GM23338 (cell line): ENCODE data around the gene VEGFB. TPM values are rescaled to one million over a fixed set of nuclear protein-coding genes. Genes with fewer than 3 reads are reported as not detected.

ENCODE experiments used
- ATAC-seq: fragments of 200-7000 bp; cut with Tn5 transposase; 3 replicates; pipeline ENCODE4 v1.9.1; 2020
- DNase-seq: peaks from one replicate; pipeline ENCODE4 v3.0.0-alpha.2; 2015; ENCODE audit warnings: low spot score
- H2AFZ ChIP-seq: fragments of 200-600 bp; sonication (generic); 2 replicates; pipeline ENCODE4 v1.8.0; 2016; ENCODE audit warnings: antibody characterized with exemption, mild to moderate bottlenecking, moderate library complexity
- H3F3A ChIP-seq: fragments of 200-600 bp; sonication (generic); replicated peaks from 2 replicates; pipeline ENCODE4 v1.8.0; 2017; ENCODE audit warnings: antibody characterized with exemption, mixed run types, low read depth
- H3K27ac ChIP-seq: fragments of 200-600 bp; sonication (generic); 2 replicates; pipeline ENCODE4 v1.6.1; 2016; ENCODE audit warnings: low read depth
- H3K27me3 ChIP-seq: fragments of 200-600 bp; sonication (generic); 2 replicates; pipeline ENCODE4 v1.8.0; 2016; ENCODE audit warnings: mild to moderate bottlenecking, mixed run types, moderate library complexity; ENCODE audit not compliant: insufficient read depth
- H3K36me3 ChIP-seq: fragments of 200-600 bp; sonication (generic); 2 replicates; pipeline ENCODE4 v1.8.0; 2016; ENCODE audit warnings: mild to moderate bottlenecking; ENCODE audit not compliant: insufficient read depth
- H3K4me1 ChIP-seq: fragments of 200-600 bp; sonication (generic); 2 replicates; pipeline ENCODE4 v1.8.0; 2016; ENCODE audit warnings: mild to moderate bottlenecking, moderate library complexity; ENCODE audit not compliant: insufficient read depth
- H3K4me2 ChIP-seq: fragments of 200-600 bp; sonication (generic); 2 replicates; pipeline ENCODE4 v1.7.1; 2017; ENCODE audit warnings: mixed run types
- H3K4me3 ChIP-seq: fragments of 200-600 bp; sonication (generic); 2 replicates; pipeline ENCODE4 v1.6.1; 2016; ENCODE audit warnings: mixed run types
- H3K79me2 ChIP-seq: fragments of 200-600 bp; sonication (generic); replicated peaks from 2 replicates; pipeline ENCODE4 v1.8.0; 2017; ENCODE audit warnings: mild to moderate bottlenecking; ENCODE audit not compliant: insufficient read depth
- H3K9me2 ChIP-seq: fragments of 200-600 bp; sonication (generic); 2 replicates; pipeline ENCODE4 v1.8.0; 2017; ENCODE audit not compliant: insufficient read depth
- H4K20me1 ChIP-seq: fragments of 200-600 bp; sonication (generic); replicated peaks from 2 replicates; pipeline ENCODE4 v1.8.0; 2017; ENCODE audit warnings: mild to moderate bottlenecking; ENCODE audit not compliant: insufficient read depth
- H3K27ac Mint-ChIP-seq: 2 replicates; pipeline ENCODE4 v1.8.0; 2020; ENCODE audit warnings: inconsistent platforms, mild to moderate bottlenecking, moderate library complexity, mixed read lengths
- H3K27me3 Mint-ChIP-seq: 3 replicates; pipeline ENCODE4 v1.8.0; 2022; ENCODE audit warnings: low read depth, mild to moderate bottlenecking, moderate library complexity, mixed read lengths, inconsistent platforms; ENCODE audit not compliant: insufficient read depth, poor library complexity
- H3K36me3 Mint-ChIP-seq: 3 replicates; pipeline ENCODE4 v1.8.0; 2021; ENCODE audit warnings: low read depth, mild to moderate bottlenecking, inconsistent platforms, moderate library complexity, mixed read lengths
- H3K4me1 Mint-ChIP-seq: 3 replicates; pipeline ENCODE4 v1.8.0; 2020; ENCODE audit warnings: mild to moderate bottlenecking, inconsistent platforms, mixed read lengths
- H3K4me3 Mint-ChIP-seq: 3 replicates; pipeline ENCODE4 v1.8.0; 2021; ENCODE audit warnings: moderate library complexity, mild to moderate bottlenecking, inconsistent platforms, mixed read lengths
- H3K9me3 Mint-ChIP-seq: 3 replicates; pipeline ENCODE4 v1.8.0; 2020; ENCODE audit warnings: moderate library complexity, mild to moderate bottlenecking, inconsistent platforms, mixed read lengths
- CREB1 ChIP-seq: fragments of 250-450 bp; sonication (Bioruptor Pico); IDR thresholded peaks from 2 replicates; pipeline ENCODE4 v1.5.0; 2020; ENCODE audit warnings: low read depth, mild to moderate bottlenecking, moderate library complexity
- EZH2phosphoT487 ChIP-seq: fragments of 200-600 bp; sonication (generic); IDR thresholded peaks from one replicate; pipeline ENCODE4 v1.8.1; 2018; ENCODE audit warnings: antibody characterized with exemption; ENCODE audit not compliant: unreplicated experiment
- JUNB ChIP-seq: IDR thresholded peaks from one replicate; pipeline ENCODE4 v1.6.1; 2016; ENCODE audit warnings: antibody characterized with exemption; ENCODE audit not compliant: unreplicated experiment
- NANOG ChIP-seq: IDR thresholded peaks from 2 replicates; pipeline ENCODE4 v1.6.1; 2016; ENCODE audit warnings: antibody characterized with exemption, borderline replicate concordance
- POLR2AphosphoS5 ChIP-seq: IDR thresholded peaks from 2 replicates; pipeline ENCODE4 v1.6.1; 2016; ENCODE audit warnings: antibody characterized with exemption, low read depth
- STAT1 ChIP-seq: IDR thresholded peaks from one replicate; pipeline ENCODE4 v1.6.1; 2016; ENCODE audit warnings: antibody characterized with exemption; ENCODE audit not compliant: unreplicated experiment
- ZNF114 ChIP-seq: fragments of 250-450 bp; sonication (Bioruptor Pico); IDR thresholded peaks from 2 replicates; pipeline ENCODE4 v1.5.0; 2020; ENCODE audit warnings: mild to moderate bottlenecking, moderate library complexity
- ZNF331 ChIP-seq: fragments of 250-450 bp; sonication (Bioruptor Pico); IDR thresholded peaks from 2 replicates; pipeline ENCODE4 v1.5.0; 2020; ENCODE audit warnings: low read depth, mild to moderate bottlenecking, moderate library complexity
- polyA plus RNA-seq: library from polyadenylated mRNA; unstranded; fragments of >200 nt; fragmentation: Nextera tagmentation; extraction: Ambion mirVana; gene quantifications from 2 replicates; pipeline ENCODE4 v1.2.1, GENCODE V29; 2016
- total RNA-seq: library from RNA; depleted of rRNA; stranded (reverse); fragments of >200 nt; shearing (Covaris generic); gene quantifications from 2 replicates; pipeline ENCODE4 v1.2.3, GENCODE V29; 2014
- TF ChIP-seq, protein P1 (sequence below): IDR thresholded peaks from 2 replicates; pipeline ENCODE4 v1.6.1; 2016; ENCODE audit warnings: antibody characterized with exemption
- TF ChIP-seq, protein P2 (sequence below): fragments of 250-450 bp; sonication (Bioruptor Pico); IDR thresholded peaks from 2 replicates; pipeline ENCODE4 v1.5.0; 2020; ENCODE audit warnings: mild to moderate bottlenecking, moderate library complexity
- TF ChIP-seq, protein P3 (sequence below), 2 experiments: fragments of 200-600 bp in 1 of 2; sonication (generic) in 1 of 2; conservative IDR thresholded peaks; 2 replicates each; pipeline versions ENCODE4 v1.5.1 to v1.6.1; 2016 to 2017; ENCODE audit warnings: antibody characterized with exemption in 2 of 2, low read depth in 2 of 2, mild to moderate bottlenecking in 2 of 2, moderate library complexity in 1 of 2
- TF ChIP-seq, protein P4 (sequence below): IDR thresholded peaks from one replicate; pipeline ENCODE4 v1.6.1; 2018; ENCODE audit warnings: antibody characterized with exemption; ENCODE audit not compliant: unreplicated experiment

Gene VEGFB
- total and polyA plus RNA-seq, 2 experiments from 2014 or later: 20.8 to 25.8 TPM

DNA sequence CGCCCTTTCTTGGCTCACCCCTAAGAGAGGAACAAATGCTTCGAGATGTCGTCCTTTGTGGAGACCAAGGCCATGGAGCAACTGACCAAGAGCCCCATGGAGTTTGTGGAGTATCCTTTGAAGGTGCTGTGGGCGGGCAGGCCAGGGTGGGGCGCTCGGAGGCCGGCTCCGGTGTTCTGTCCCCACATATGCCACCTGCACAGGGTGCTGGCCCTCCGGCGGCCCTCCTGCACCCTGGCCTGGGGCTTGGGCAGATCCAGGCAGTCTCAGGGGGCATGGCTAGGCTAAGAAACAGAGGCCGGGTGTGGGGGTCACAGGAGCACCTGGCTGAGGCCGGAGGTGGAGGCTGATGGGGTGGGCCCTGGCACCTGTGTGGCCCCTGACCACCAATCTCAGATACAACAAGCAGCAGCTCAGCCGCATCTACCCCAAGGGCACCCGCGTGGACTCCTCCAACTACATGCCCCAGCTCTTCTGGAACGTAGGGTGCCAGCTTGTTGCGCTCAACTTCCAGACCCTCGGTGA lies 27.2 kb downstream of the VEGFB start:
- no peaks in the 10 kb centered on the region for H3K4me1 ChIP-seq
- peaks cover 74% of the 10 kb centered on the region for H3K36me3 Mint-ChIP-seq
- no peak overlapping the region for H3K4me3 ChIP-seq
- no peak overlapping the region for H3K4me2 ChIP-seq
- H3K36me3 ChIP-seq: peaks cover 8% of the 10 kb centered on the region
- H3K27me3 ChIP-seq: no peaks in the 10 kb centered on the region
- H3K27ac Mint-ChIP-seq: no peak overlapping the region
- ATAC-seq (no peak), DNase-seq (no peak)
- no peaks in the 10 kb centered on the region for H3K9me3 Mint-ChIP-seq
- no peak overlapping the region for H2AFZ ChIP-seq
- H4K20me1 ChIP-seq: 0 out of 2 replicates have a peak, but pooled peaks cover 4% of the 10 kb centered on the region
- 0 out of 2 replicates have a peak, but pooled peaks cover 4% of the 10 kb centered on the region for H3F3A ChIP-seq
- H3K4me1 Mint-ChIP-seq: peaks cover 7% of the 10 kb centered on the region; the same call in 2 of the 3 replicates
- H3K27ac ChIP-seq: no peak overlapping the region
- no peak for TF ChIP-seq JUNB
- TF ChIP-seq, protein P1, sequence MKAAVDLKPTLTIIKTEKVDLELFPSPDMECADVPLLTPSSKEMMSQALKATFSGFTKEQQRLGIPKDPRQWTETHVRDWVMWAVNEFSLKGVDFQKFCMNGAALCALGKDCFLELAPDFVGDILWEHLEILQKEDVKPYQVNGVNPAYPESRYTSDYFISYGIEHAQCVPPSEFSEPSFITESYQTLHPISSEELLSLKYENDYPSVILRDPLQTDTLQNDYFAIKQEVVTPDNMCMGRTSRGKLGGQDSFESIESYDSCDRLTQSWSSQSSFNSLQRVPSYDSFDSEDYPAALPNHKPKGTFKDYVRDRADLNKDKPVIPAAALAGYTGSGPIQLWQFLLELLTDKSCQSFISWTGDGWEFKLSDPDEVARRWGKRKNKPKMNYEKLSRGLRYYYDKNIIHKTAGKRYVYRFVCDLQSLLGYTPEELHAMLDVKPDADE: no peak
- no peak for TF ChIP-seq EZH2phosphoT487
- TF ChIP-seq, protein P2, sequence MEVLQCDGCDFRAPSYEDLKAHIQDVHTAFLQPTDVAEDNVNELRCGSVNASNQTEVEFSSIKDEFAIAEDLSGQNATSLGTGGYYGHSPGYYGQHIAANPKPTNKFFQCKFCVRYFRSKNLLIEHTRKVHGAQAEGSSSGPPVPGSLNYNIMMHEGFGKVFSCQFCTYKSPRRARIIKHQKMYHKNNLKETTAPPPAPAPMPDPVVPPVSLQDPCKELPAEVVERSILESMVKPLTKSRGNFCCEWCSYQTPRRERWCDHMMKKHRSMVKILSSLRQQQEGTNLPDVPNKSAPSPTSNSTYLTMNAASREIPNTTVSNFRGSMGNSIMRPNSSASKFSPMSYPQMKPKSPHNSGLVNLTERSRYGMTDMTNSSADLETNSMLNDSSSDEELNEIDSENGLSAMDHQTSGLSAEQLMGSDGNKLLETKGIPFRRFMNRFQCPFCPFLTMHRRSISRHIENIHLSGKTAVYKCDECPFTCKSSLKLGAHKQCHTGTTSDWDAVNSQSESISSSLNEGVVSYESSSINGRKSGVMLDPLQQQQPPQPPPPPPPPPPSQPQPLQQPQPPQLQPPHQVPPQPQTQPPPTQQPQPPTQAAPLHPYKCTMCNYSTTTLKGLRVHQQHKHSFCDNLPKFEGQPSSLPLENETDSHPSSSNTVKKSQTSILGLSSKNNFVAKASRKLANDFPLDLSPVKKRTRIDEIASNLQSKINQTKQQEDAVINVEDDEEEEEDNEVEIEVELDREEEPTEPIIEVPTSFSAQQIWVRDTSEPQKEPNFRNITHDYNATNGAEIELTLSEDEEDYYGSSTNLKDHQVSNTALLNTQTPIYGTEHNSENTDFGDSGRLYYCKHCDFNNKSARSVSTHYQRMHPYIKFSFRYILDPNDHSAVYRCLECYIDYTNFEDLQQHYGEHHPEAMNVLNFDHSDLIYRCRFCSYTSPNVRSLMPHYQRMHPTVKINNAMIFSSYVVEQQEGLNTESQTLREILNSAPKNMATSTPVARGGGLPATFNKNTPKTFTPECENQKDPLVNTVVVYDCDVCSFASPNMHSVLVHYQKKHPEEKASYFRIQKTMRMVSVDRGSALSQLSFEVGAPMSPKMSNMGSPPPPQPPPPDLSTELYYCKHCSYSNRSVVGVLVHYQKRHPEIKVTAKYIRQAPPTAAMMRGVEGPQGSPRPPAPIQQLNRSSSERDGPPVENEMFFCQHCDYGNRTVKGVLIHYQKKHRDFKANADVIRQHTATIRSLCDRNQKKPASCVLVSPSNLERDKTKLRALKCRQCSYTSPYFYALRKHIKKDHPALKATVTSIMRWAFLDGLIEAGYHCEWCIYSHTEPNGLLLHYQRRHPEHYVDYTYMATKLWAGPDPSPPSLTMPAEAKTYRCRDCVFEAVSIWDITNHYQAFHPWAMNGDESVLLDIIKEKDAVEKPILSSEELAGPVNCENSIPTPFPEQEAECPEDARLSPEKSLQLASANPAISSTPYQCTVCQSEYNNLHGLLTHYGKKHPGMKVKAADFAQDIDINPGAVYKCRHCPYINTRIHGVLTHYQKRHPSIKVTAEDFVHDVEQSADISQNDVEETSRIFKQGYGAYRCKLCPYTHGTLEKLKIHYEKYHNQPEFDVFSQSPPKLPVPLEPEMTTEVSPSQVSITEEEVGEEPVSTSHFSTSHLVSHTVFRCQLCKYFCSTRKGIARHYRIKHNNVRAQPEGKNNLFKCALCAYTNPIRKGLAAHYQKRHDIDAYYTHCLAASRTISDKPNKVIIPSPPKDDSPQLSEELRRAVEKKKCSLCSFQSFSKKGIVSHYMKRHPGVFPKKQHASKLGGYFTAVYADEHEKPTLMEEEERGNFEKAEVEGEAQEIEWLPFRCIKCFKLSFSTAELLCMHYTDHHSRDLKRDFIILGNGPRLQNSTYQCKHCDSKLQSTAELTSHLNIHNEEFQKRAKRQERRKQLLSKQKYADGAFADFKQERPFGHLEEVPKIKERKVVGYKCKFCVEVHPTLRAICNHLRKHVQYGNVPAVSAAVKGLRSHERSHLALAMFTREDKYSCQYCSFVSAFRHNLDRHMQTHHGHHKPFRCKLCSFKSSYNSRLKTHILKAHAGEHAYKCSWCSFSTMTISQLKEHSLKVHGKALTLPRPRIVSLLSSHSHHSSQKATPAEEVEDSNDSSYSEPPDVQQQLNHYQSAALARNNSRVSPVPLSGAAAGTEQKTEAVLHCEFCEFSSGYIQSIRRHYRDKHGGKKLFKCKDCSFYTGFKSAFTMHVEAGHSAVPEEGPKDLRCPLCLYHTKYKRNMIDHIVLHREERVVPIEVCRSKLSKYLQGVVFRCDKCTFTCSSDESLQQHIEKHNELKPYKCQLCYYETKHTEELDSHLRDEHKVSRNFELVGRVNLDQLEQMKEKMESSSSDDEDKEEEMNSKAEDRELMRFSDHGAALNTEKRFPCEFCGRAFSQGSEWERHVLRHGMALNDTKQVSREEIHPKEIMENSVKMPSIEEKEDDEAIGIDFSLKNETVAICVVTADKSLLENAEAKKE (CRISPR knock-in tag): no peak
- no peak for TF ChIP-seq POLR2AphosphoS5
- TF ChIP-seq, protein P3, sequence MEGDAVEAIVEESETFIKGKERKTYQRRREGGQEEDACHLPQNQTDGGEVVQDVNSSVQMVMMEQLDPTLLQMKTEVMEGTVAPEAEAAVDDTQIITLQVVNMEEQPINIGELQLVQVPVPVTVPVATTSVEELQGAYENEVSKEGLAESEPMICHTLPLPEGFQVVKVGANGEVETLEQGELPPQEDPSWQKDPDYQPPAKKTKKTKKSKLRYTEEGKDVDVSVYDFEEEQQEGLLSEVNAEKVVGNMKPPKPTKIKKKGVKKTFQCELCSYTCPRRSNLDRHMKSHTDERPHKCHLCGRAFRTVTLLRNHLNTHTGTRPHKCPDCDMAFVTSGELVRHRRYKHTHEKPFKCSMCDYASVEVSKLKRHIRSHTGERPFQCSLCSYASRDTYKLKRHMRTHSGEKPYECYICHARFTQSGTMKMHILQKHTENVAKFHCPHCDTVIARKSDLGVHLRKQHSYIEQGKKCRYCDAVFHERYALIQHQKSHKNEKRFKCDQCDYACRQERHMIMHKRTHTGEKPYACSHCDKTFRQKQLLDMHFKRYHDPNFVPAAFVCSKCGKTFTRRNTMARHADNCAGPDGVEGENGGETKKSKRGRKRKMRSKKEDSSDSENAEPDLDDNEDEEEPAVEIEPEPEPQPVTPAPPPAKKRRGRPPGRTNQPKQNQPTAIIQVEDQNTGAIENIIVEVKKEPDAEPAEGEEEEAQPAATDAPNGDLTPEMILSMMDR (conservative IDR thresholded peaks at IDR 0.05; ENCODE audit: low read depth in 2 of 2): no peak
- TF ChIP-seq NANOG: no peak
- no peak for TF ChIP-seq STAT1
- TF ChIP-seq, protein P4, sequence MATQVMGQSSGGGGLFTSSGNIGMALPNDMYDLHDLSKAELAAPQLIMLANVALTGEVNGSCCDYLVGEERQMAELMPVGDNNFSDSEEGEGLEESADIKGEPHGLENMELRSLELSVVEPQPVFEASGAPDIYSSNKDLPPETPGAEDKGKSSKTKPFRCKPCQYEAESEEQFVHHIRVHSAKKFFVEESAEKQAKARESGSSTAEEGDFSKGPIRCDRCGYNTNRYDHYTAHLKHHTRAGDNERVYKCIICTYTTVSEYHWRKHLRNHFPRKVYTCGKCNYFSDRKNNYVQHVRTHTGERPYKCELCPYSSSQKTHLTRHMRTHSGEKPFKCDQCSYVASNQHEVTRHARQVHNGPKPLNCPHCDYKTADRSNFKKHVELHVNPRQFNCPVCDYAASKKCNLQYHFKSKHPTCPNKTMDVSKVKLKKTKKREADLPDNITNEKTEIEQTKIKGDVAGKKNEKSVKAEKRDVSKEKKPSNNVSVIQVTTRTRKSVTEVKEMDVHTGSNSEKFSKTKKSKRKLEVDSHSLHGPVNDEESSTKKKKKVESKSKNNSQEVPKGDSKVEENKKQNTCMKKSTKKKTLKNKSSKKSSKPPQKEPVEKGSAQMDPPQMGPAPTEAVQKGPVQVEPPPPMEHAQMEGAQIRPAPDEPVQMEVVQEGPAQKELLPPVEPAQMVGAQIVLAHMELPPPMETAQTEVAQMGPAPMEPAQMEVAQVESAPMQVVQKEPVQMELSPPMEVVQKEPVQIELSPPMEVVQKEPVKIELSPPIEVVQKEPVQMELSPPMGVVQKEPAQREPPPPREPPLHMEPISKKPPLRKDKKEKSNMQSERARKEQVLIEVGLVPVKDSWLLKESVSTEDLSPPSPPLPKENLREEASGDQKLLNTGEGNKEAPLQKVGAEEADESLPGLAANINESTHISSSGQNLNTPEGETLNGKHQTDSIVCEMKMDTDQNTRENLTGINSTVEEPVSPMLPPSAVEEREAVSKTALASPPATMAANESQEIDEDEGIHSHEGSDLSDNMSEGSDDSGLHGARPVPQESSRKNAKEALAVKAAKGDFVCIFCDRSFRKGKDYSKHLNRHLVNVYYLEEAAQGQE: no peak
- TF ChIP-seq ZNF114 (CRISPR knock-in tag): no peak
- no peak for TF ChIP-seq ZNF331
- TF ChIP-seq CREB1 (CRISPR knock-in tag): no peak
- H3K27me3 Mint-ChIP-seq: peaks cover 14% of the 10 kb centered on the region
- no peaks in the 10 kb centered on the region for H3K79me2 ChIP-seq
- no peak overlapping the region for H3K4me3 Mint-ChIP-seq
- no peaks in the 10 kb centered on the region for H3K9me2 ChIP-seq
